Kidney (tissue), 14 donors: ENCODE results near the gene CTNNA2. TPM values are rescaled to one million over a fixed set of nuclear protein-coding genes. Genes with fewer than 3 reads are reported as not detected.

ENCODE experiments used
- DNase-seq, 5 donors: peaks; one replicate each; pipeline ENCODE4 v3.0.0-alpha.2; 2013 to 2020
- FAIRE-seq: peaks from 2 replicates; lab custom pipeline; 2012; peaks lifted over from hg19 to GRCh38; lab: Jason Lieb, UNC
- H3K27ac ChIP-seq, 2 donors: one replicate each; pipeline ENCODE4 v1.7.0; 2013; ENCODE audit warnings: low read depth in 2 of 2, low read length in 2 of 2, inconsistent platforms in 1 of 2
- H3K27me3 ChIP-seq: one replicate; pipeline ENCODE4 v1.7.1; 2013; ENCODE audit warnings: low read length, inconsistent platforms; ENCODE audit not compliant: control insufficient read depth, insufficient read depth
- H3K36me3 ChIP-seq, 3 donors: one replicate each; pipeline versions ENCODE4 v1.7.0 to v1.7.1; 2013; ENCODE audit warnings: low read length in 3 of 3, control low read depth in 1 of 3, inconsistent platforms in 1 of 3; ENCODE audit not compliant: insufficient read depth in 3 of 3, control insufficient read depth in 2 of 3
- H3K4me1 ChIP-seq, 3 donors: one replicate each; pipeline versions ENCODE4 v1.7.0 to v1.7.1; 2013; ENCODE audit warnings: low read length in 3 of 3, inconsistent platforms in 1 of 3, low read depth in 1 of 3; ENCODE audit not compliant: control insufficient read depth in 2 of 3, insufficient read depth in 2 of 3
- H3K4me3 ChIP-seq, 3 donors: one replicate each; pipeline versions ENCODE4 v1.7.0 to v1.8.1; 2013; ENCODE audit warnings: low read length in 3 of 3, control low read depth in 1 of 3, inconsistent platforms in 1 of 3
- H3K9ac ChIP-seq, 3 donors: one replicate each; pipeline versions ENCODE4 v1.7.0 to v1.7.1; 2013; ENCODE audit warnings: low read length in 3 of 3, control low read depth in 1 of 3, inconsistent platforms in 1 of 3
- H3K9me3 ChIP-seq, 3 donors: one replicate each; pipeline versions ENCODE4 v1.7.0 to v1.7.1; 2013; ENCODE audit warnings: low read length in 3 of 3, control low read depth in 1 of 3, inconsistent platforms in 1 of 3; ENCODE audit not compliant: control insufficient read depth in 2 of 3, insufficient read depth in 1 of 3
- intact Hi-C: fragments of 100-400 bp; cut with DNase I; formaldehyde crosslinking; loops from one replicate; pipeline ENCODE4 v1.11.1; 2022
- polyA plus RNA-seq: library from polyadenylated mRNA; stranded (reverse); fragments of 350-450 nt; fragmentation: Illumina TruSeq; extraction: RNeasy Lipid Tissue Mini Kit (QIAGEN cat#74804); gene quantifications from one replicate; pipeline ENCODE4 v1.2.3, GENCODE V29; 2014; ENCODE audit warnings: low read depth, low replicate concordance; ENCODE audit not compliant: insufficient read depth
- total RNA-seq: library from RNA; stranded (reverse); fragmentation: NEBNext Ultra II Directional; extraction: Animal tissue kit (Norgen Biotek cat#: 25700); gene quantifications from one replicate; pipeline ENCODE4 v1.2.1, GENCODE V29; 2021
- TF ChIP-seq, protein P1 (sequence below): IDR thresholded peaks from 3 replicates; pipeline ENCODE4 v1.5.1; 2012; ENCODE audit warnings: mild to moderate bottlenecking, moderate library complexity, borderline replicate concordance; ENCODE audit not compliant: insufficient read depth; ENCODE audit errors: extremely low read depth
- donor health status: control.
- donor health status: control.
- donor health status: control.
- donor health status: control.
- donor health status: control.
- donor health status: DM: yes; HTN: yes; CAD: no.
- donor health status: Normal renal cell carcinoma (clear cell type).

CTNNA2 gene
- total and polyA plus RNA-seq, 2 donors from 2014 or later, result 0.47 TPM; not detected in 1

DNA sequence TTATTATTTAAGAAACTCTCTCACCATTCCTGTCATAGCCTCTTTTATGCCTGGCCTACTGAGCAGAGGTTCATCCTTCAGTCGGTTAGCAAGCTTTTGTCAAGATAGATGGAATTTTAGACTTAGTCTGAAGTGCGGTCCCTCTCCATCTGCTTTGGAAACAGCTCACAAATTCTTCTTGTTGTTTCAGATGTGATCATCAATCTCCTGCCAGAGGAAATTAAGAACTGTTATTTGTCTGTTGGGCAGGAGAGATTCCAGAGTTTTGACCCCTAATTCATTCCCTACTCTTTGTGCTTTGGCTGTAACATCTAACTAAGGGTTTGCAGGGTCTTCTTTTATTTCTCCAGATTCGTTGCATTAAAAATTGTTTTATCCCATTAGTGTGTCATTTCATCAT is 735.3 kb downstream of the CTNNA2 start:
- TF ChIP-seq, protein P1, sequence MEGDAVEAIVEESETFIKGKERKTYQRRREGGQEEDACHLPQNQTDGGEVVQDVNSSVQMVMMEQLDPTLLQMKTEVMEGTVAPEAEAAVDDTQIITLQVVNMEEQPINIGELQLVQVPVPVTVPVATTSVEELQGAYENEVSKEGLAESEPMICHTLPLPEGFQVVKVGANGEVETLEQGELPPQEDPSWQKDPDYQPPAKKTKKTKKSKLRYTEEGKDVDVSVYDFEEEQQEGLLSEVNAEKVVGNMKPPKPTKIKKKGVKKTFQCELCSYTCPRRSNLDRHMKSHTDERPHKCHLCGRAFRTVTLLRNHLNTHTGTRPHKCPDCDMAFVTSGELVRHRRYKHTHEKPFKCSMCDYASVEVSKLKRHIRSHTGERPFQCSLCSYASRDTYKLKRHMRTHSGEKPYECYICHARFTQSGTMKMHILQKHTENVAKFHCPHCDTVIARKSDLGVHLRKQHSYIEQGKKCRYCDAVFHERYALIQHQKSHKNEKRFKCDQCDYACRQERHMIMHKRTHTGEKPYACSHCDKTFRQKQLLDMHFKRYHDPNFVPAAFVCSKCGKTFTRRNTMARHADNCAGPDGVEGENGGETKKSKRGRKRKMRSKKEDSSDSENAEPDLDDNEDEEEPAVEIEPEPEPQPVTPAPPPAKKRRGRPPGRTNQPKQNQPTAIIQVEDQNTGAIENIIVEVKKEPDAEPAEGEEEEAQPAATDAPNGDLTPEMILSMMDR, result no peak
- no peak for FAIRE-seq
- intact Hi-C loops, result no loop called here
- H3K36me3 ChIP-seq, result no peaks in the 10 kb centered on the region
- no peaks in the 10 kb centered on the region for H3K4me1 ChIP-seq
- H3K9me3 ChIP-seq, result no peaks in the 10 kb centered on the region
- H3K4me3 ChIP-seq, result no peak overlapping the region
- DNase-seq, result peak in 2 of 5 donors; percentile 51 to 56
- H3K27me3 ChIP-seq, result no peaks in the 10 kb centered on the region
- H3K27ac ChIP-seq, result no peak overlapping the region
- no peak overlapping the region for H3K9ac ChIP-seq

DNA sequence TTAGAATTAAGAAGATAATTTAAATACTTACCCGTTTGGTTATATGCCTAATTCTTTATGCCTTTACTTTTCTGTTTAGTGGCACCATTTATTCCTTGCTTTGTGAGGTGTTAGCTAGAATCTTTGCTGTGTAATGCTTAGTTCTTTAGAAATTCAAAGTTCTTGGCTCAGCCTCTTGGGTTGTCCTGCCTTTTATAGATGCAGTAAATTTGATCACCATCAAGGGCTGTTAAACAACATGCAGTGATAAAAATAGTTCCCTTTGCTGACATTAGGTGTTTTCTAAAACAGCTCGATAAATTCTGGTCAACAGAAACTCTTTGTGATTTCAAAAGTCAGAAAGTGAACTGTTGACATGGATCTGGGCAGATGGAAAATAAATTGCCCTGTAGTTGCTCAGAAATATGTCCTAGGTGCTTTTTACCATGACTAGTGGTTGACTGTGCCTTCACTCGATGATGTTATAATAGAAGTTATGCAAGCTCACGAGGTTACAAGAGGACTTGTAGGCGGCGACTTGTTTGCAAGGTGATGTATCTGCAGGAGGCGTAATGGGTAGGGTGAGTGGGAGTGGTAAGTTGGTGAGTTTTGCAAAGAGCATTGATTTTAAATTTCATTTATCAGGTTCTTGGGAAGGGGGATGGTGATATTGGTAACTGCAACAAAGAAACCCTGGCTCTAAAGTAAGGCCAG is 739.6 kb downstream of the CTNNA2 start:
- Histone ChIP-seq H3K4me1 (no peaks in the 10 kb centered on the region), H3K9ac (no peak overlapping the region), H3K4me3 (no peak overlapping the region), H3K27ac (no peak overlapping the region), H3K27me3 (no peaks in the 10 kb centered on the region), H3K9me3 (no peaks in the 10 kb centered on the region), H3K36me3 (no peaks in the 10 kb centered on the region)
- intact Hi-C loops, result no loop called here
- TF ChIP-seq, protein P1, result no peak
- FAIRE-seq (no peak), DNase-seq (peak in 1 of 5 donors; percentile 30)

DNA sequence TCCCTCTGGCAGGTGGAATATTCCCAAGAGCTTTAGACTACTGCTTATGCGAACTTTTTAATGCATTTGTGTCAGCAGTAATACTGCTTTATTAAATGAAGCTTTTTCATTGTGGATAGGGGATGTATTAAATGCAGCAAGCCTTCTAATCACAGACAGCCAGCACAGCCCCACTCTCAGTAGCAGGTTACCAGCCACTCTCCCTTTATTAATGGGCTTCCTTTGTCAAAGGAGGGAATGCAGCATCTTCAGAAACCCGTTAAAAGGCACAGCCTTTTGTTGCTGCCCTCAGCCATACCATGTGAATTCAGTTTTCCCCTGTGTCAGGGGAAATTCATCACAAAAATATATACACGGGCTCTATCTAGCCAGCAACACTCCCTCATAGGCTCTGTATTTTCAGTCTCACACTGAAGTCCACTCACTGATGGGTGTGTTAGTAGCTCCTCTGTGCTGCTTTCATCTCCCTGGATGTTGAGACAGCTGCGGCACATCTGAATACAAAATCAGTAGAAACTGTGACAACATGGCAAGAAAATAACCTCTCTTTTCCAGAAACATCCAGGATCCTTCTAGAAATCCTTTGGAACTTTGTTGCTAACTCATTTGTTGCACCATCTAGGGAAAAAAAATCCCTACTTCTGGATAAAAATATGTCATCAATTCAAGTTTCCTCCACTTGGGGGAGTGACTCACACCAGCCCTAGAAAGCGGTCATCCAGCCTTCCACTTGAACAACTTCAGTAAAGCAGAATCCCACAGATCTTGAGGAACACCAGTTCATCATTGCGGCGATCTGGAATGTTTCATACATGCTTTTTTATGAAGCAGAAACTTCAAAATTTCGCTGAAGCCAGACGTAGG is 743.3 kb downstream of the CTNNA2 start:
- Histone ChIP-seq H3K27me3 (no peaks in the 10 kb centered on the region), H3K4me1 (no peaks in the 10 kb centered on the region), H3K27ac (no peak overlapping the region), H3K36me3 (no peaks in the 10 kb centered on the region), H3K9ac (no peak overlapping the region), H3K4me3 (no peak overlapping the region), H3K9me3 (no peaks in the 10 kb centered on the region)
- TF ChIP-seq, protein P1, result peak; percentile 12
- intact Hi-C loops, result no loop called here
- FAIRE-seq, result no peak
- peak in 2 of 5 donors; percentile 20 to 22 for DNase-seq
